ENCODE results near the gene MRPL57.
"Not testable (repeated sequence)": the region's sequence is repeated elsewhere in the genome, so short reads cannot be mapped to it uniquely, and the experiment has no call there.

- TF ChIP-seq CTCF (IDR thresholded peaks at IDR 0.05; ENCODE audit: low read depth, low read length); MAX (IDR thresholded peaks at IDR 0.05; ENCODE audit: low read depth, low read length); POLR2A (IDR thresholded peaks at IDR 0.05; ENCODE audit: extremely low read depth, insufficient read length): not testable (repeated sequence)
Measured at GRCh38 chr13:21165606-21166005, 10.9 kb upstream of the MRPL57 start.
